Immature natural killer cell (primary cell): ENCODE measurements around the gene CELF6. TPM values are rescaled to one million over a fixed set of nuclear protein-coding genes. Genes with fewer than 3 reads are reported as not detected.

Experiments used
- DNase-seq, 3 donors: peaks; one replicate each; pipeline ENCODE4 v3.0.0; 2022; ENCODE audit warnings: mixed read lengths in 1 of 3
- H3K27ac Mint-ChIP-seq, 6 donors: one replicate each; pipeline ENCODE4 v1.8.0; 2020; ENCODE audit warnings: mixed read lengths in 6 of 6, mild to moderate bottlenecking in 5 of 6, inconsistent platforms in 4 of 6, moderate library complexity in 3 of 6
- H3K27me3 Mint-ChIP-seq, 3 donors: one replicate each; pipeline ENCODE4 v1.8.0; 2020 to 2021; ENCODE audit warnings: low read depth in 3 of 3, mild to moderate bottlenecking in 3 of 3, mixed read lengths in 3 of 3, moderate library complexity in 3 of 3, inconsistent platforms in 1 of 3
- H3K36me3 Mint-ChIP-seq, 3 donors: one replicate each; pipeline ENCODE4 v1.8.0; 2020; ENCODE audit warnings: mixed read lengths in 3 of 3, inconsistent platforms in 2 of 3, mild to moderate bottlenecking in 2 of 3
- H3K4me1 Mint-ChIP-seq, 2 donors: one replicate each; pipeline ENCODE4 v1.8.0; 2020; ENCODE audit warnings: inconsistent platforms in 2 of 2, mild to moderate bottlenecking in 2 of 2, mixed read lengths in 2 of 2, moderate library complexity in 1 of 2
- H3K4me3 Mint-ChIP-seq, 5 donors: one replicate each; pipeline ENCODE4 v1.8.0; 2020; ENCODE audit warnings: mild to moderate bottlenecking in 5 of 5, mixed read lengths in 5 of 5, inconsistent platforms in 3 of 5, moderate library complexity in 3 of 5
- H3K9me3 Mint-ChIP-seq, 6 donors: one replicate each; pipeline ENCODE4 v1.8.0; 2020; ENCODE audit warnings: mild to moderate bottlenecking in 6 of 6, mixed read lengths in 6 of 6, inconsistent platforms in 4 of 6, moderate library complexity in 3 of 6
- polyA plus RNA-seq, 3 donors: library from polyadenylated mRNA; unstranded; fragments of 300-500 nt; fragmentation: Illumina TruSeq; gene quantifications; one replicate each; pipeline ENCODE4 v1.2.3, GENCODE V29; 2021

The CELF6 gene
- polyA plus RNA-seq: under 1 TPM in 1 of 3 donors, not detected in 2; 0.13 TPM

GRCh38 chr15:72319985-72320671 is at the start of gene CELF6:
Gene CELF6, minus strand, starts transcription at chr15:72320157. Its CDS starts 283 bp downstream, at chr15:72319874.
- peaks cover 0 to 9% (median 3%) of the 10 kb centered on the region in 6 donors for H3K9me3 Mint-ChIP-seq
- DNase-seq: peak; percentile 82 to 85 (median 83)
- H3K27ac Mint-ChIP-seq: peak within 1 kb of the TSS in 5 of 6 donors; percentile 84 to 93 (median 88)
- peak within 1 kb of the TSS; percentile 78 to 93 (median 85) for H3K4me3 Mint-ChIP-seq
- peaks cover 18 to 20% of the 10 kb centered on the region in 2 donors for H3K4me1 Mint-ChIP-seq
- peaks cover 7 to 14% (median 10%) of the 10 kb centered on the region in 3 donors for H3K27me3 Mint-ChIP-seq
- peaks cover 9 to 16% (median 16%) of the 10 kb centered on the region in 3 donors for H3K36me3 Mint-ChIP-seq

- H3K4me3 Mint-ChIP-seq: no peak overlapping the region
- H3K36me3 Mint-ChIP-seq: peaks cover 0 to 6% (median 5%) of the 10 kb centered on the region in 3 donors
- peaks cover 57 to 81% of the 10 kb centered on the region in 2 donors for H3K4me1 Mint-ChIP-seq
- H3K27ac Mint-ChIP-seq: peak overlapping the region in 1 of 6 donors; percentile 46
- no peak for DNase-seq
- no peaks in the 10 kb centered on the region for H3K9me3 Mint-ChIP-seq
- no peaks in the 10 kb centered on the region for H3K27me3 Mint-ChIP-seq
Observed at GRCh38 chr15:72368899-72369298, 48.9 kb upstream of the CELF6 start.

GRCh38 chr15:72368325-72368724 is 48.4 kb upstream of the CELF6 start:
- H3K27ac Mint-ChIP-seq: no peak overlapping the region
- H3K4me3 Mint-ChIP-seq: no peak overlapping the region
- H3K9me3 Mint-ChIP-seq: no peaks in the 10 kb centered on the region
- H3K27me3 Mint-ChIP-seq: no peaks in the 10 kb centered on the region
- H3K4me1 Mint-ChIP-seq: peaks cover 52 to 75% of the 10 kb centered on the region in 2 donors
- peaks cover 0 to 6% (median 5%) of the 10 kb centered on the region in 3 donors for H3K36me3 Mint-ChIP-seq
- no peak for DNase-seq

GRCh38 chr15:72365844-72366243 is 45.9 kb upstream of the CELF6 start:
- H3K4me3 Mint-ChIP-seq: peak overlapping the region in 3 of 5 donors; percentile 0 to 11 (median 6)
- DNase-seq: peak; percentile 43 to 56 (median 46)
- peaks cover 0 to 5% (median 3%) of the 10 kb centered on the region in 3 donors for H3K36me3 Mint-ChIP-seq
- peak overlapping the region; percentile 8 to 62 (median 32) for H3K27ac Mint-ChIP-seq
- no peaks in the 10 kb centered on the region for H3K27me3 Mint-ChIP-seq
- peaks cover 39 to 56% of the 10 kb centered on the region in 2 donors for H3K4me1 Mint-ChIP-seq
- H3K9me3 Mint-ChIP-seq: no peaks in the 10 kb centered on the region

- peaks cover 11 to 39% of the 10 kb centered on the region in 2 donors for H3K4me1 Mint-ChIP-seq
- no peak overlapping the region for H3K4me3 Mint-ChIP-seq
- no peaks in the 10 kb centered on the region for H3K9me3 Mint-ChIP-seq
- H3K36me3 Mint-ChIP-seq: no peaks in the 10 kb centered on the region
- no peak overlapping the region for H3K27ac Mint-ChIP-seq
- no peak for DNase-seq
- no peaks in the 10 kb centered on the region for H3K27me3 Mint-ChIP-seq
Observed at GRCh38 chr15:72361176-72361575, 41.2 kb upstream of the CELF6 start.

- Mint-ChIP-seq H3K36me3 (peaks cover 0 to 5% (median 2%) of the 10 kb centered on the region in 3 donors), H3K4me1 (peaks cover 0 to 30% of the 10 kb centered on the region in 2 donors), H3K27ac (peak overlapping the region in 5 of 6 donors; percentile 81 to 90 (median 83)), H3K4me3 (peak overlapping the region; percentile 47 to 84 (median 76)), H3K9me3 (no peaks in the 10 kb centered on the region), H3K27me3 (no peaks in the 10 kb centered on the region)
- peak; percentile 42 to 52 (median 51) for DNase-seq
Observed at GRCh38 chr15:72358650-72359171, 38.8 kb upstream of the CELF6 start.

- DNase-seq: no peak
- Mint-ChIP-seq H3K27me3 (no peaks in the 10 kb centered on the region), H3K9me3 (no peaks in the 10 kb centered on the region), H3K4me3 (peak overlapping the region; percentile 47 to 84 (median 76)), H3K4me1 (peaks cover 0 to 30% of the 10 kb centered on the region in 2 donors), H3K27ac (peak overlapping the region in 3 of 6 donors; percentile 64 to 87 (median 81)), H3K36me3 (peaks cover 3 to 11% (median 8%) of the 10 kb centered on the region in 3 donors)
Observed at GRCh38 chr15:72358121-72358520, 38.2 kb upstream of the CELF6 start.

- DNase-seq: no peak
- Mint-ChIP-seq H3K27me3 (no peaks in the 10 kb centered on the region), H3K4me3 (no peak overlapping the region), H3K27ac (no peak overlapping the region), H3K36me3 (peaks cover 6 to 27% (median 21%) of the 10 kb centered on the region in 3 donors), H3K4me1 (peaks cover 0 to 30% of the 10 kb centered on the region in 2 donors), H3K9me3 (no peaks in the 10 kb centered on the region)
Observed at GRCh38 chr15:72354496-72354895, 34.5 kb upstream of the CELF6 start.

GRCh38 chr15:72353266-72353665 is 33.3 kb upstream of the CELF6 start:
- DNase-seq: no peak
- peaks cover 0 to 18% of the 10 kb centered on the region in 2 donors for H3K4me1 Mint-ChIP-seq
- H3K27me3 Mint-ChIP-seq: no peaks in the 10 kb centered on the region
- peaks cover 10 to 40% (median 33%) of the 10 kb centered on the region in 3 donors for H3K36me3 Mint-ChIP-seq
- no peak overlapping the region for H3K4me3 Mint-ChIP-seq
- no peaks in the 10 kb centered on the region for H3K9me3 Mint-ChIP-seq
- no peak overlapping the region for H3K27ac Mint-ChIP-seq

GRCh38 chr15:72345806-72346205 is 25.8 kb upstream of the CELF6 start:
- H3K9me3 Mint-ChIP-seq: no peaks in the 10 kb centered on the region
- peaks cover 4 to 36% (median 18%) of the 10 kb centered on the region in 3 donors for H3K36me3 Mint-ChIP-seq
- no peak for DNase-seq
- H3K27me3 Mint-ChIP-seq: peaks cover 0 to 5% (median 0%) of the 10 kb centered on the region in 3 donors
- H3K4me3 Mint-ChIP-seq: no peak overlapping the region
- H3K27ac Mint-ChIP-seq: peak overlapping the region in 1 of 6 donors; percentile 34
- no peaks in the 10 kb centered on the region for H3K4me1 Mint-ChIP-seq

GRCh38 chr15:72345280-72345679 is 25.3 kb upstream of the CELF6 start:
- H3K27ac Mint-ChIP-seq: peak overlapping the region in 2 of 6 donors; percentile 34 to 82
- no peak overlapping the region for H3K4me3 Mint-ChIP-seq
- DNase-seq: no peak
- H3K4me1 Mint-ChIP-seq: no peaks in the 10 kb centered on the region
- peaks cover 0 to 5% (median 0%) of the 10 kb centered on the region in 3 donors for H3K27me3 Mint-ChIP-seq
- H3K9me3 Mint-ChIP-seq: no peaks in the 10 kb centered on the region
- peaks cover 4 to 33% (median 18%) of the 10 kb centered on the region in 3 donors for H3K36me3 Mint-ChIP-seq

- H3K4me3 Mint-ChIP-seq: no peak overlapping the region
- no peaks in the 10 kb centered on the region for H3K9me3 Mint-ChIP-seq
- H3K4me1 Mint-ChIP-seq: no peaks in the 10 kb centered on the region
- H3K36me3 Mint-ChIP-seq: peaks cover 9 to 36% (median 18%) of the 10 kb centered on the region in 3 donors
- no peak for DNase-seq
- peaks cover 0 to 5% (median 0%) of the 10 kb centered on the region in 3 donors for H3K27me3 Mint-ChIP-seq
- peak overlapping the region in 1 of 6 donors; percentile 17 for H3K27ac Mint-ChIP-seq
Observed at GRCh38 chr15:72344602-72345001, 24.6 kb upstream of the CELF6 start.

- no peaks in the 10 kb centered on the region for H3K9me3 Mint-ChIP-seq
- H3K4me1 Mint-ChIP-seq: no peaks in the 10 kb centered on the region
- no peak overlapping the region for H3K4me3 Mint-ChIP-seq
- H3K27me3 Mint-ChIP-seq: peaks cover 0 to 5% (median 0%) of the 10 kb centered on the region in 3 donors
- H3K27ac Mint-ChIP-seq: no peak overlapping the region
- H3K36me3 Mint-ChIP-seq: peaks cover 7 to 24% (median 8%) of the 10 kb centered on the region in 3 donors
- DNase-seq: peak in 1 of 3 donors; percentile 15
Observed at GRCh38 chr15:72342385-72342784, 22.4 kb upstream of the CELF6 start.

GRCh38 chr15:72341361-72341760 is 21.4 kb upstream of the CELF6 start:
- no peak for DNase-seq
- Mint-ChIP-seq H3K4me3 (no peak overlapping the region), H3K27me3 (peaks cover 0 to 5% (median 0%) of the 10 kb centered on the region in 3 donors), H3K4me1 (no peaks in the 10 kb centered on the region), H3K27ac (peak overlapping the region in 2 of 6 donors; percentile 13 to 39), H3K36me3 (peaks cover 9 to 20% (median 10%) of the 10 kb centered on the region in 3 donors), H3K9me3 (no peaks in the 10 kb centered on the region)
